Astrocyte (in vitro differentiated cells and primary cell): ENCODE data around the gene PDGFA. TPM values are rescaled to one million over a fixed set of nuclear protein-coding genes. Genes with fewer than 3 reads are reported as not detected.
A peak's percentile ranks its signal among the peaks of the same experiment; 100 is the strongest.

Source experiments
- DNase-seq: peaks from one replicate; pipeline ENCODE4 v3.0.0-alpha.2; 2010; ENCODE audit warnings: low read depth
- FAIRE-seq: peaks from 2 replicates; lab custom pipeline; 2011; peaks lifted over from hg19 to GRCh38; lab: Jason Lieb, UNC
- H2AFZ ChIP-seq: 2 replicates; pipeline ENCODE4 v1.6.0; 2012; ENCODE audit warnings: low read depth, low read length, inconsistent platforms
- H3K27ac ChIP-seq: 2 replicates; pipeline ENCODE4 v1.5.1; 2011; ENCODE audit warnings: low read depth, low read length, inconsistent platforms
- H3K27me3 ChIP-seq: 2 replicates; pipeline ENCODE4 v1.6.0; 2011; ENCODE audit warnings: low read length, inconsistent platforms; ENCODE audit not compliant: insufficient read depth
- H3K36me3 ChIP-seq: 2 replicates; pipeline ENCODE4 v1.5.1; 2011; ENCODE audit warnings: low read length, inconsistent platforms; ENCODE audit not compliant: insufficient read depth
- H3K4me1 ChIP-seq: 2 replicates; pipeline ENCODE4 v1.5.1; 2011; ENCODE audit warnings: low read length, inconsistent platforms; ENCODE audit not compliant: insufficient read depth
- H3K4me2 ChIP-seq: 2 replicates; pipeline ENCODE4 v1.6.0; 2012; ENCODE audit warnings: low read length, inconsistent platforms
- H3K4me3 ChIP-seq: 2 replicates; pipeline ENCODE4 v1.5.1; 2011; ENCODE audit warnings: low read depth, mild to moderate bottlenecking, low read length, inconsistent platforms; ENCODE audit not compliant: insufficient read depth
- H3K79me2 ChIP-seq: 2 replicates; pipeline ENCODE4 v1.6.0; 2012; ENCODE audit warnings: mild to moderate bottlenecking, low read length, inconsistent platforms; ENCODE audit not compliant: insufficient read depth
- H3K9ac ChIP-seq: 2 replicates; pipeline ENCODE4 v1.6.0; 2012; ENCODE audit warnings: mild to moderate bottlenecking, low read length, inconsistent platforms
- H3K9me3 ChIP-seq: 2 replicates; pipeline ENCODE4 v1.5.1; 2012; ENCODE audit warnings: low read depth, mild to moderate bottlenecking, low read length, inconsistent platforms; ENCODE audit not compliant: insufficient read depth
- H4K20me1 ChIP-seq: 2 replicates; pipeline ENCODE4 v1.6.0; 2012; ENCODE audit warnings: low read length, inconsistent platforms; ENCODE audit not compliant: insufficient read depth
- H3K27ac Mint-ChIP-seq: one replicate; pipeline ENCODE4 v1.8.0; 2021; ENCODE audit warnings: mild to moderate bottlenecking, mixed read lengths; ENCODE audit not compliant: unreplicated experiment
- H3K27me3 Mint-ChIP-seq: one replicate; pipeline ENCODE4 v1.8.0; 2021; ENCODE audit warnings: low read depth, mixed read lengths; ENCODE audit not compliant: unreplicated experiment
- H3K36me3 Mint-ChIP-seq: one replicate; pipeline ENCODE4 v1.8.0; 2021; ENCODE audit warnings: low read depth, mixed read lengths; ENCODE audit not compliant: unreplicated experiment
- H3K4me1 Mint-ChIP-seq: one replicate; pipeline ENCODE4 v1.8.0; 2021; ENCODE audit warnings: low read depth, mixed read lengths; ENCODE audit not compliant: unreplicated experiment
- H3K4me3 Mint-ChIP-seq: one replicate; pipeline ENCODE4 v1.8.0; 2021; ENCODE audit warnings: mild to moderate bottlenecking, moderate library complexity, mixed read lengths; ENCODE audit not compliant: unreplicated experiment
- H3K9me3 Mint-ChIP-seq: one replicate; pipeline ENCODE4 v1.8.0; 2021; ENCODE audit warnings: mild to moderate bottlenecking, mixed read lengths; ENCODE audit not compliant: unreplicated experiment
- CTCF ChIP-seq: IDR thresholded peaks from 2 replicates; pipeline ENCODE4 v1.5.1; 2011; ENCODE audit warnings: low read depth, mild to moderate bottlenecking, inconsistent platforms, low read length, moderate library complexity; ENCODE audit not compliant: insufficient read depth
- EZH2 ChIP-seq: IDR thresholded peaks from 2 replicates; pipeline ENCODE4 v1.6.1; 2012; ENCODE audit warnings: mild to moderate bottlenecking, low read length, inconsistent platforms; ENCODE audit not compliant: insufficient read depth
- total RNA-seq: library from RNA; stranded (reverse); gene quantifications from 2 replicates; pipeline ENCODE4 v1.2.1, GENCODE V29; 2021

The PDGFA gene
- total RNA-seq, 1 donor from 2014 or later, result 47.1 TPM

- no peak overlapping the region for H2AFZ ChIP-seq
- no peak for FAIRE-seq
These were observed 61.7 kb downstream of the PDGFA start for GRCh38 chr7:457814-458510.

GRCh38 chr7:455110-455928, 64.3 kb downstream of the PDGFA start:
- TF ChIP-seq CTCF (no peak), EZH2 (no peak)
- Mint-ChIP-seq H3K27ac (no peak overlapping the region), H3K27me3 (peaks cover 11% of the 10 kb centered on the region), H3K9me3 (no peaks in the 10 kb centered on the region), H3K4me1 (peaks cover 2% of the 10 kb centered on the region), H3K36me3 (no peaks in the 10 kb centered on the region), H3K4me3 (no peak overlapping the region)
- Histone ChIP-seq H3K79me2 (no peaks in the 10 kb centered on the region), H3K9me3 (no peaks in the 10 kb centered on the region), H3K36me3 (no peaks in the 10 kb centered on the region), H4K20me1 (no peaks in the 10 kb centered on the region), H3K4me2 (peak overlapping the region; percentile 44), H3K4me1 (peaks cover 18% of the 10 kb centered on the region), H2AFZ (no peak overlapping the region), H3K27me3 (peaks cover 5% of the 10 kb centered on the region), H3K27ac (no peak overlapping the region), H3K9ac (peak overlapping the region; percentile 27), H3K4me3 (no peak overlapping the region)
- FAIRE-seq, result no peak
- DNase-seq, result no peak

More at GRCh38 chr7:457814-458510, 61.7 kb downstream of the PDGFA start:
- TF ChIP-seq EZH2 (no peak), CTCF (no peak)
- Histone ChIP-seq H3K9me3 (no peaks in the 10 kb centered on the region), H3K4me2 (no peak overlapping the region), H3K27ac (no peak overlapping the region), H3K79me2 (no peaks in the 10 kb centered on the region), H3K36me3 (no peaks in the 10 kb centered on the region), H3K4me3 (no peak overlapping the region), H4K20me1 (no peaks in the 10 kb centered on the region), H3K9ac (no peak overlapping the region), H3K4me1 (peaks cover 18% of the 10 kb centered on the region), H3K27me3 (no peaks in the 10 kb centered on the region)
- no peak for DNase-seq
- peaks cover 7% of the 10 kb centered on the region for H3K4me1 Mint-ChIP-seq
- no peak overlapping the region for H3K27ac Mint-ChIP-seq
- peaks cover 5% of the 10 kb centered on the region for H3K27me3 Mint-ChIP-seq
- no peaks in the 10 kb centered on the region for H3K36me3 Mint-ChIP-seq
- no peaks in the 10 kb centered on the region for H3K9me3 Mint-ChIP-seq
- H3K4me3 Mint-ChIP-seq, result no peak overlapping the region
